Measurements from ENCODE around the gene MYLK2. TPM values are rescaled to one million over a fixed set of nuclear protein-coding genes. Genes with fewer than 3 reads are reported as not detected.

MYLK2 gene
- total RNA-seq, 1 experiment from 2014 or later = 1.5 TPM

DNA sequence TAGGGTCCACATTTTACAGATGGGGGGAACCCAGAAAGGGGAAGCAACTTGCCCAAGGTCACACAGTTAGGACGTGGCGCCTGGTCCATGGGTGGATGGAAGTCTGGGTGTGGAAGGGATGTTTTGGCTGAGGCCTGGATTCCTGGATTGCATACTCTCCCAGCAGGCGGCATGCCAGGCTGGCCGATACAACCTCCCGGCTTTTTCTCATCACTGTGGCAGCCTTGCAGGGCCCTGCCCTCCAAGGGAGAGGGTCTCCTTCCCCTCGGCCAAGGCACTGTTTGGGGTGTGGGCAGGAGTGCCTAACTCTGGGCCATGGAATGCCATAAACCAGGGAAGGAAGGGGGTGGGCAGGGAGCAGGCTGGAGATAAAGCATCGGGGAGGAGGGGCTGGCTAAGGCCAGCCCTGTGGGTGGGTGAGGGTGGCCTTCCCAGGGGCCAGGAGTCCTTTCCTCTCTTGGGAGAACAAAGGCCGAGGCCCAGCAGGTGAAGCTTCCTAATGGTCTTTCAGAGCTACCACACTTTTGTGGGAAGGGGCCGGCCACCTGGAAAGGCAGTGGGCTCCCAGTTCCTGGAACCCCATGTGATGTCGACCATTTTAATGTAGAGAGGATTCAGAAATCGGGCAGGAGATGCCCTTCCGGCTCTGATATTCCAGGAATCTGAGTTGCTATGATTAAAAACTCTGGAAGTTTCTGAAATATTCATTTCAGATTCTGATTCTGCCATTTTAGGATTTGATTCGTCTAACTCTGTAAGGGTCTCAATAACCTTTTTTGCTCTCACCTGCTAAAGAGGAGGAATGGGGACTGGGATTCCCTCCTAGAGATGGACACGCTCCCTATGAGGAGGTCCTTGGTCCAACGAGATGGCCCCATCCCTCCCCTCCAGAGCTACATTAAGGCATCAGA lies 22.0 kb downstream of the MYLK2 start:
- peak overlapping the region; percentile 18 for H3K27ac Mint-ChIP-seq (ENCODE audit: unreplicated experiment)
- H3K36me3 Mint-ChIP-seq (ENCODE audit: insufficient read depth, unreplicated experiment) = peaks cover 3% of the 10 kb centered on the region
- intact Hi-C loops (cut with micrococcal nuclease; ENCODE audit: unreplicated experiment) = no loop called here
- no TSS peak for BruUV-seq (replicated peaks)
- TF ChIP-seq, protein P1, sequence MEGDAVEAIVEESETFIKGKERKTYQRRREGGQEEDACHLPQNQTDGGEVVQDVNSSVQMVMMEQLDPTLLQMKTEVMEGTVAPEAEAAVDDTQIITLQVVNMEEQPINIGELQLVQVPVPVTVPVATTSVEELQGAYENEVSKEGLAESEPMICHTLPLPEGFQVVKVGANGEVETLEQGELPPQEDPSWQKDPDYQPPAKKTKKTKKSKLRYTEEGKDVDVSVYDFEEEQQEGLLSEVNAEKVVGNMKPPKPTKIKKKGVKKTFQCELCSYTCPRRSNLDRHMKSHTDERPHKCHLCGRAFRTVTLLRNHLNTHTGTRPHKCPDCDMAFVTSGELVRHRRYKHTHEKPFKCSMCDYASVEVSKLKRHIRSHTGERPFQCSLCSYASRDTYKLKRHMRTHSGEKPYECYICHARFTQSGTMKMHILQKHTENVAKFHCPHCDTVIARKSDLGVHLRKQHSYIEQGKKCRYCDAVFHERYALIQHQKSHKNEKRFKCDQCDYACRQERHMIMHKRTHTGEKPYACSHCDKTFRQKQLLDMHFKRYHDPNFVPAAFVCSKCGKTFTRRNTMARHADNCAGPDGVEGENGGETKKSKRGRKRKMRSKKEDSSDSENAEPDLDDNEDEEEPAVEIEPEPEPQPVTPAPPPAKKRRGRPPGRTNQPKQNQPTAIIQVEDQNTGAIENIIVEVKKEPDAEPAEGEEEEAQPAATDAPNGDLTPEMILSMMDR (IDR thresholded peaks at IDR 0.05; ENCODE audit: unreplicated experiment) = no peak
- H3K4me1 Mint-ChIP-seq (ENCODE audit: low read depth, unreplicated experiment) = peaks cover 22% of the 10 kb centered on the region
- no peak for DNase-seq
- no peaks in the 10 kb centered on the region for H3K9me3 Mint-ChIP-seq (ENCODE audit: low read depth, unreplicated experiment)
- H3K4me3 Mint-ChIP-seq (ENCODE audit: low read depth, unreplicated experiment) = no peak overlapping the region
- CTCF ChIA-PET = interaction anchor here (0.6 to 1.3 kb wide), 3 partner anchors 23 to 111 kb away, joined by 3 to 4 read pairs (median 4); no protein-coding TSS in a partner anchor
- no peaks in the 10 kb centered on the region for H3K27me3 Mint-ChIP-seq (ENCODE audit: unreplicated experiment)

DNA sequence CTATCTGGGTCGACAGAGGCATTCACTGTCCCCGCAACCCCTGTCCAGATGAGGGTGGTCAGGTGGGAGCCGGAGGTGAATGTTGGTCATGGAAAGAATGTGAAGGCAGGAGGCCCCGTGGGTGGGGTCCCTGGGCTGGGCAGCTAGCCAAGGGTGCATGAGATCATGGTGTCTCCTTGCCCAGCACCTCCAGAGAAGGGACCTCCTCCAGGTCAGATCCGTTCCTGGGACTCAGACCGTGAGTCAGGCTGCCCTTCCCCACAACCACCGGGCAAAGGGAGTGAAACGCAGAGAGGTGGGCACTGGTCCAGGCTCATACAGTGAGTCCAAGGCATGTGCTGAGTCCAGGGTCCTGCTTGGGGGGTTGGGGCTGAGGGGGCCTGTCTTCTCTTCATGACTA lies 22.8 kb downstream of the MYLK2 start:
- CTCF ChIA-PET = interaction anchor here (0.6 to 1.3 kb wide), 4 partner anchors 21 to 111 kb away, joined by 3 to 4 read pairs (median 4); no protein-coding TSS in a partner anchor
- Mint-ChIP-seq H3K4me1 (ENCODE audit: low read depth, unreplicated experiment) (peaks cover 17% of the 10 kb centered on the region), H3K36me3 (ENCODE audit: insufficient read depth, unreplicated experiment) (no peaks in the 10 kb centered on the region), H3K27ac (ENCODE audit: unreplicated experiment) (peak overlapping the region; percentile 18), H3K9me3 (ENCODE audit: low read depth, unreplicated experiment) (no peaks in the 10 kb centered on the region), H3K27me3 (ENCODE audit: unreplicated experiment) (no peaks in the 10 kb centered on the region), H3K4me3 (ENCODE audit: low read depth, unreplicated experiment) (peak overlapping the region; percentile 6)
- intact Hi-C loops (cut with micrococcal nuclease; ENCODE audit: unreplicated experiment) = no loop called here
- DNase-seq = peak; percentile 77
- no TSS peak for BruUV-seq (replicated peaks)
- TF ChIP-seq, protein P1 (IDR thresholded peaks at IDR 0.05; ENCODE audit: unreplicated experiment) = no peak

DNA sequence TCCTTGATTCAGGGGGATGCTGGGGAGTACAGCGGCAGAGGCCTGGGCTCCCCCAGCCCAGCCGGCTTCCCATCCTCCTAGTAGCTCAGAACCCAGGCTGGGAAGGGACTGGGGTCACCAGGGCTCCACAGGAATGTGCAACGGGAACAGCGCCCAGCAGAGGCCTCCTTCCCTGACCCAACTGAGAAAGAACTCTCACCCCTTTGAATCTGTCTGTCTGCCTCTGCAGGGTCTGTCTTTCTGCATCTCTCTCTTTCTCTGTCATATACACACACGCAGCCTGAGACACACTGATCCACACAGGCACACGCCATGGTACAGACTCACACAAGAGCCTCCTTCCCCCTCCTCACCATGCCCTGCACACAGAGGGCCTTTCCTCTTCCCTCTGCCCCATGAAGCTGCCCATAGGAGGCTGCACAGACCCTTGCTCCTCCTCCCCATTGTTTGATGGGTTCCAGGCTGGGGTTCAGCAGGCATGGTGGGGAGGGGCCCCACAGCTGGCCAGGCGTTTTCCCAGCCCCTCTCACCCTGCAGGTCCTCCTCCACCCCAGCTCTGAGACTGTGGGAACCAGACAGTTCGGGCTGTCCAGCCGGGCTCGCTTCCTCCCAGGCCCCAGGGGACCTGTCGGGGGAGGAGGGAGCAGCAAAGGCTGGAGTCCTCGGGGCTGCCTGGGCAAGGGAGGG lies 23.5 kb downstream of the MYLK2 start:
- no peaks in the 10 kb centered on the region for H3K36me3 Mint-ChIP-seq (ENCODE audit: insufficient read depth, unreplicated experiment)
- no TSS peak for BruUV-seq (replicated peaks)
- no peak for DNase-seq
- intact Hi-C loops (cut with micrococcal nuclease; ENCODE audit: unreplicated experiment) = no loop called here
- H3K9me3 Mint-ChIP-seq (ENCODE audit: low read depth, unreplicated experiment) = no peaks in the 10 kb centered on the region
- H3K4me1 Mint-ChIP-seq (ENCODE audit: low read depth, unreplicated experiment) = peaks cover 17% of the 10 kb centered on the region
- H3K27me3 Mint-ChIP-seq (ENCODE audit: unreplicated experiment) = peaks cover 2% of the 10 kb centered on the region
- CTCF ChIA-PET = interaction anchor here (0.5 to 1.3 kb wide), 4 partner anchors 19 to 102 kb away, joined by 3 to 5 read pairs (median 4); no protein-coding TSS in a partner anchor
- H3K27ac Mint-ChIP-seq (ENCODE audit: unreplicated experiment) = no peak overlapping the region
- peak overlapping the region; percentile 6 for H3K4me3 Mint-ChIP-seq (ENCODE audit: low read depth, unreplicated experiment)
- TF ChIP-seq, protein P1 (IDR thresholded peaks at IDR 0.05; ENCODE audit: unreplicated experiment) = no peak

DNA sequence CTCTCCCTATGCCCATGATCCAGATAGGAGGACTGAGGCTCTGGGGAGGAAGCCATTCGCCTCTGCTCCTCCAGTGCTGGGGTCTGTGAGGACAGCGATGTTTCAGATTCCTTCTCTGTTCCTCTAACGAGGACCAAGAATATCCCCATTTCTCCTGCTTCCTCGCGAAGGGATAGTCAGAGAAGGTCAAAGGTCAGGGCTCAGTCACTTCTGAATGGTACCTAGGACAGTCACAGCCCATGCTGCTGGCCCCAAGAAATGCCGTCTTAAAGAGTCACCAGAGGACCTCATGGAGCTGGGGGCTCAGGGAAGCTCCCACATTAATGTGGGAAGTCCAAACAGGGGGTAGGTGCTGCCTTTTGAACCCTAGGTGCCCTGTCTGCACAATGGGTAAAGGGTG lies 24.1 kb downstream of the MYLK2 start:
- Mint-ChIP-seq H3K4me1 (ENCODE audit: low read depth, unreplicated experiment) (peaks cover 17% of the 10 kb centered on the region), H3K27me3 (ENCODE audit: unreplicated experiment) (peaks cover 8% of the 10 kb centered on the region), H3K27ac (ENCODE audit: unreplicated experiment) (no peak overlapping the region), H3K4me3 (ENCODE audit: low read depth, unreplicated experiment) (no peak overlapping the region), H3K9me3 (ENCODE audit: low read depth, unreplicated experiment) (no peaks in the 10 kb centered on the region), H3K36me3 (ENCODE audit: insufficient read depth, unreplicated experiment) (no peaks in the 10 kb centered on the region)
- TF ChIP-seq, protein P1 (IDR thresholded peaks at IDR 0.05; ENCODE audit: unreplicated experiment) = no peak
- CTCF ChIA-PET = interaction anchor here (0.9 to 1.2 kb wide), 2 partner anchors 9 to 22 kb away, joined by 3 to 4 read pairs; no protein-coding TSS in a partner anchor
- intact Hi-C loops (cut with micrococcal nuclease; ENCODE audit: unreplicated experiment) = no loop called here
- no peak for DNase-seq
- no TSS peak for BruUV-seq (replicated peaks)
